ENCODE data around the gene SH2D1B.

SH2D1B gene

GRCh38 chr1:162375463-162375862 lies 36.5 kb downstream of the SH2D1B start:
- Histone ChIP-seq H3K9ac (ENCODE audit: low read depth, low read length) (no peak overlapping the region), H3K27ac (ENCODE audit: low read length) (no peak overlapping the region), H3K27me3 (ENCODE audit: insufficient read depth, low read length) (no peaks in the 10 kb centered on the region), H3K36me3 (ENCODE audit: insufficient read depth, low read depth, low read length) (no peaks in the 10 kb centered on the region), H3K4me1 (ENCODE audit: insufficient read depth, low read length) (no peaks in the 10 kb centered on the region), H3K9me3 (ENCODE audit: insufficient read depth, low read depth, low read length) (no peaks in the 10 kb centered on the region), H3K4me3 (ENCODE audit: low read length) (no peak overlapping the region)

GRCh38 chr1:162374406-162374805 lies 37.5 kb downstream of the SH2D1B start:
- Histone ChIP-seq H3K9ac (ENCODE audit: low read depth, low read length) (no peak overlapping the region), H3K27ac (ENCODE audit: low read length) (no peak overlapping the region), H3K36me3 (ENCODE audit: insufficient read depth, low read depth, low read length) (no peaks in the 10 kb centered on the region), H3K4me3 (ENCODE audit: low read length) (no peak overlapping the region), H3K27me3 (ENCODE audit: insufficient read depth, low read length) (no peaks in the 10 kb centered on the region), H3K4me1 (ENCODE audit: insufficient read depth, low read length) (no peaks in the 10 kb centered on the region), H3K9me3 (ENCODE audit: insufficient read depth, low read depth, low read length) (no peaks in the 10 kb centered on the region)

- no peaks in the 10 kb centered on the region for H3K4me1 ChIP-seq (ENCODE audit: insufficient read depth, low read length)
- H3K9me3 ChIP-seq (ENCODE audit: insufficient read depth, low read depth, low read length), result no peaks in the 10 kb centered on the region
- no peak overlapping the region for H3K9ac ChIP-seq (ENCODE audit: low read depth, low read length)
- H3K36me3 ChIP-seq (ENCODE audit: insufficient read depth, low read depth, low read length), result peaks cover 1% of the 10 kb centered on the region; the same call in 1 of the 2 replicates
- no peak overlapping the region for H3K4me3 ChIP-seq (ENCODE audit: low read length)
- no peak overlapping the region for H3K27ac ChIP-seq (ENCODE audit: low read length)
- H3K27me3 ChIP-seq (ENCODE audit: insufficient read depth, low read length), result no peaks in the 10 kb centered on the region
Measured at GRCh38 chr1:162373541-162374260, 38.2 kb downstream of the SH2D1B start.

- Histone ChIP-seq H3K27me3 (ENCODE audit: insufficient read depth, low read length) (no peaks in the 10 kb centered on the region), H3K36me3 (ENCODE audit: insufficient read depth, low read depth, low read length) (peaks cover 7% of the 10 kb centered on the region; the same call in 1 of the 2 replicates), H3K27ac (ENCODE audit: low read length) (no peak overlapping the region), H3K9ac (ENCODE audit: low read depth, low read length) (no peak overlapping the region), H3K4me3 (ENCODE audit: low read length) (no peak overlapping the region), H3K4me1 (ENCODE audit: insufficient read depth, low read length) (no peaks in the 10 kb centered on the region), H3K9me3 (ENCODE audit: insufficient read depth, low read depth, low read length) (no peaks in the 10 kb centered on the region)
Measured at GRCh38 chr1:162373072-162373427, 38.9 kb downstream of the SH2D1B start.

- Histone ChIP-seq H3K36me3 (ENCODE audit: insufficient read depth, low read depth, low read length) (peaks cover 7% of the 10 kb centered on the region; the same call in 1 of the 2 replicates), H3K9me3 (ENCODE audit: insufficient read depth, low read depth, low read length) (no peaks in the 10 kb centered on the region), H3K27ac (ENCODE audit: low read length) (no peak overlapping the region), H3K27me3 (ENCODE audit: insufficient read depth, low read length) (no peaks in the 10 kb centered on the region), H3K4me3 (ENCODE audit: low read length) (no peak overlapping the region), H3K4me1 (ENCODE audit: insufficient read depth, low read length) (no peaks in the 10 kb centered on the region), H3K9ac (ENCODE audit: low read depth, low read length) (no peak overlapping the region)
Measured at GRCh38 chr1:162372159-162373071, 39.5 kb downstream of the SH2D1B start.

GRCh38 chr1:162371611-162372010 lies 40.3 kb downstream of the SH2D1B start:
- H3K27ac ChIP-seq (ENCODE audit: low read length), result no peak overlapping the region
- no peaks in the 10 kb centered on the region for H3K27me3 ChIP-seq (ENCODE audit: insufficient read depth, low read length)
- no peak overlapping the region for H3K9ac ChIP-seq (ENCODE audit: low read depth, low read length)
- H3K36me3 ChIP-seq (ENCODE audit: insufficient read depth, low read depth, low read length), result peaks cover 7% of the 10 kb centered on the region; the same call in 1 of the 2 replicates
- no peaks in the 10 kb centered on the region for H3K9me3 ChIP-seq (ENCODE audit: insufficient read depth, low read depth, low read length)
- no peak overlapping the region for H3K4me3 ChIP-seq (ENCODE audit: low read length)
- no peaks in the 10 kb centered on the region for H3K4me1 ChIP-seq (ENCODE audit: insufficient read depth, low read length)

GRCh38 chr1:162370721-162371120 lies 41.2 kb downstream of the SH2D1B start:
- no peak overlapping the region for H3K27ac ChIP-seq (ENCODE audit: low read length)
- H3K36me3 ChIP-seq (ENCODE audit: insufficient read depth, low read depth, low read length), result peaks cover 7% of the 10 kb centered on the region; the same call in 1 of the 2 replicates
- H3K4me1 ChIP-seq (ENCODE audit: insufficient read depth, low read length), result no peaks in the 10 kb centered on the region
- no peak overlapping the region for H3K4me3 ChIP-seq (ENCODE audit: low read length)
- H3K27me3 ChIP-seq (ENCODE audit: insufficient read depth, low read length), result no peaks in the 10 kb centered on the region
- no peaks in the 10 kb centered on the region for H3K9me3 ChIP-seq (ENCODE audit: insufficient read depth, low read depth, low read length)
- H3K9ac ChIP-seq (ENCODE audit: low read depth, low read length), result no peak overlapping the region

- H3K36me3 ChIP-seq (ENCODE audit: insufficient read depth, low read depth, low read length), result peaks cover 7% of the 10 kb centered on the region; the same call in 1 of the 2 replicates
- no peak overlapping the region for H3K9ac ChIP-seq (ENCODE audit: low read depth, low read length)
- H3K4me3 ChIP-seq (ENCODE audit: low read length), result no peak overlapping the region
- no peaks in the 10 kb centered on the region for H3K4me1 ChIP-seq (ENCODE audit: insufficient read depth, low read length)
- no peaks in the 10 kb centered on the region for H3K9me3 ChIP-seq (ENCODE audit: insufficient read depth, low read depth, low read length)
- H3K27me3 ChIP-seq (ENCODE audit: insufficient read depth, low read length), result no peaks in the 10 kb centered on the region
- no peak overlapping the region for H3K27ac ChIP-seq (ENCODE audit: low read length)
Measured at GRCh38 chr1:162370161-162370560, 41.8 kb downstream of the SH2D1B start.

GRCh38 chr1:162369571-162369970 lies 42.4 kb downstream of the SH2D1B start:
- Histone ChIP-seq H3K4me3 (ENCODE audit: low read length) (no peak overlapping the region), H3K27me3 (ENCODE audit: insufficient read depth, low read length) (no peaks in the 10 kb centered on the region), H3K9ac (ENCODE audit: low read depth, low read length) (no peak overlapping the region), H3K4me1 (ENCODE audit: insufficient read depth, low read length) (no peaks in the 10 kb centered on the region), H3K27ac (ENCODE audit: low read length) (no peak overlapping the region), H3K9me3 (ENCODE audit: insufficient read depth, low read depth, low read length) (no peaks in the 10 kb centered on the region), H3K36me3 (ENCODE audit: insufficient read depth, low read depth, low read length) (peaks cover 7% of the 10 kb centered on the region; the same call in 1 of the 2 replicates)

GRCh38 chr1:162368451-162368850 lies 43.5 kb downstream of the SH2D1B start:
- H3K27ac ChIP-seq (ENCODE audit: low read length), result no peak overlapping the region
- H3K4me3 ChIP-seq (ENCODE audit: low read length), result no peak overlapping the region
- H3K4me1 ChIP-seq (ENCODE audit: insufficient read depth, low read length), result no peaks in the 10 kb centered on the region
- no peaks in the 10 kb centered on the region for H3K9me3 ChIP-seq (ENCODE audit: insufficient read depth, low read depth, low read length)
- H3K36me3 ChIP-seq (ENCODE audit: insufficient read depth, low read depth, low read length), result peaks cover 7% of the 10 kb centered on the region; the same call in 1 of the 2 replicates
- H3K27me3 ChIP-seq (ENCODE audit: insufficient read depth, low read length), result no peaks in the 10 kb centered on the region
- H3K9ac ChIP-seq (ENCODE audit: low read depth, low read length), result no peak overlapping the region

GRCh38 chr1:162367772-162368171 lies 44.2 kb downstream of the SH2D1B start:
- Histone ChIP-seq H3K9ac (ENCODE audit: low read depth, low read length) (no peak overlapping the region), H3K9me3 (ENCODE audit: insufficient read depth, low read depth, low read length) (no peaks in the 10 kb centered on the region), H3K4me3 (ENCODE audit: low read length) (no peak overlapping the region), H3K27ac (ENCODE audit: low read length) (no peak overlapping the region), H3K36me3 (ENCODE audit: insufficient read depth, low read depth, low read length) (peaks cover 7% of the 10 kb centered on the region; the same call in 1 of the 2 replicates), H3K27me3 (ENCODE audit: insufficient read depth, low read length) (no peaks in the 10 kb centered on the region), H3K4me1 (ENCODE audit: insufficient read depth, low read length) (0 out of 2 replicates have a peak, but pooled peaks cover 4% of the 10 kb centered on the region)
